WTC11 (cell line): ENCODE data around the gene SLC2A1. TPM values are rescaled to one million over a fixed set of nuclear protein-coding genes. Genes with fewer than 3 reads are reported as not detected.
A peak's percentile ranks its signal among the peaks of the same experiment; 100 is the strongest.

ENCODE experiments used
- ATAC-seq: fragments of 200-7000 bp; cut with Tn5 transposase; 2 replicates; pipeline ENCODE4 v1.10.0; 2021; ENCODE audit warnings: mild to moderate bottlenecking, moderate library complexity
- CTCF ChIA-PET: fragments of 300-600 bp; sonication (Branson Sonifier 250); formaldehyde crosslinking; loops from one replicate; lab custom pipeline; 2021; ENCODE audit warnings: antibody characterized with exemption; lab: Charles Lee
- POLR2A ChIA-PET: fragments of 350-600 bp; sonication (Branson Sonifier 250); formaldehyde crosslinking; loops from one replicate; lab custom pipeline; 2021; ENCODE audit warnings: antibody characterized with exemption; lab: Charles Lee
- DNase-seq: peaks from one replicate; pipeline ENCODE4 v3.0.0; 2021; ENCODE audit warnings: low spot score
- H3K27ac Mint-ChIP-seq: 2 replicates; pipeline ENCODE4 v1.8.0; 2021; ENCODE audit warnings: mixed read lengths
- H3K27me3 Mint-ChIP-seq: 2 replicates; pipeline ENCODE4 v1.8.0; 2021; ENCODE audit warnings: low read depth, mild to moderate bottlenecking, moderate library complexity, mixed read lengths
- H3K36me3 Mint-ChIP-seq: 2 replicates; pipeline ENCODE4 v1.8.0; 2021; ENCODE audit warnings: mixed read lengths
- H3K4me1 Mint-ChIP-seq: 2 replicates; pipeline ENCODE4 v1.8.0; 2022; ENCODE audit warnings: mixed read lengths
- H3K4me3 Mint-ChIP-seq: 2 replicates; pipeline ENCODE4 v1.8.0; 2021; ENCODE audit warnings: mild to moderate bottlenecking, moderate library complexity, mixed read lengths
- H3K9me3 Mint-ChIP-seq: 2 replicates; pipeline ENCODE4 v1.8.0; 2021; ENCODE audit warnings: mixed read lengths
- ATF1 ChIP-seq: sonication (generic); formaldehyde crosslinking; IDR thresholded peaks from 2 replicates; pipeline ENCODE4 v1.8.1; 2023; ENCODE audit warnings: mild to moderate bottlenecking, moderate library complexity, missing genetic modification reagents
- CREB1 ChIP-seq: sonication (generic); formaldehyde crosslinking; IDR thresholded peaks from 2 replicates; pipeline ENCODE4 v1.8.0; 2023; ENCODE audit warnings: mild to moderate bottlenecking, missing genetic modification reagents
- CREM ChIP-seq: sonication (generic); formaldehyde crosslinking; IDR thresholded peaks from 2 replicates; pipeline ENCODE4 v1.8.1; 2022; ENCODE audit warnings: mild to moderate bottlenecking, missing genetic modification reagents, moderate library complexity
- CTCF ChIP-seq: fragments of 200-600 bp; IDR thresholded peaks from 2 replicates; pipeline ENCODE4 v1.8.0; 2022; ENCODE audit warnings: antibody characterized with exemption
- E2F4 ChIP-seq: sonication (generic); formaldehyde crosslinking; IDR thresholded peaks from 2 replicates; pipeline ENCODE4 v1.8.1; 2022; ENCODE audit warnings: low read depth, mild to moderate bottlenecking, moderate library complexity, missing genetic modification reagents, borderline replicate concordance
- ETV6 ChIP-seq: sonication (generic); formaldehyde crosslinking; IDR thresholded peaks from 2 replicates; pipeline ENCODE4 v1.8.1; 2022; ENCODE audit warnings: mild to moderate bottlenecking, missing genetic modification reagents
- FOXJ3 ChIP-seq: sonication (generic); formaldehyde crosslinking; IDR thresholded peaks from 2 replicates; pipeline ENCODE4 v1.9.0; 2021; ENCODE audit warnings: missing genetic modification reagents, mild to moderate bottlenecking, borderline replicate concordance
- GRHL2 ChIP-seq: fragments of 250-450 bp; sonication (Bioruptor Pico); IDR thresholded peaks from 2 replicates; pipeline ENCODE4 v1.8.0; 2022; ENCODE audit warnings: mild to moderate bottlenecking, moderate library complexity; ENCODE audit not compliant: insufficient replicate concordance, severe bottlenecking
- JAZF1 ChIP-seq: fragments of 250-450 bp; sonication (Bioruptor Pico); IDR thresholded peaks from 2 replicates; pipeline ENCODE4 v1.9.0; 2021; ENCODE audit warnings: moderate library complexity, mild to moderate bottlenecking, inconsistent platforms
- MLX ChIP-seq: sonication (generic); formaldehyde crosslinking; IDR thresholded peaks from 2 replicates; pipeline ENCODE4 v1.8.1; 2023; ENCODE audit warnings: mild to moderate bottlenecking, missing genetic modification reagents, moderate library complexity
- SMAD4 ChIP-seq: sonication (generic); formaldehyde crosslinking; IDR thresholded peaks from 2 replicates; pipeline ENCODE4 v1.8.0; 2022; ENCODE audit warnings: mild to moderate bottlenecking, missing genetic modification reagents
- TEAD1 ChIP-seq: sonication (generic); formaldehyde crosslinking; IDR thresholded peaks from 2 replicates; pipeline ENCODE4 v1.8.0; 2022; ENCODE audit warnings: mild to moderate bottlenecking, missing genetic modification reagents
- USF2 ChIP-seq: sonication (generic); formaldehyde crosslinking; IDR thresholded peaks from 2 replicates; pipeline ENCODE4 v1.8.1; 2023; ENCODE audit warnings: mild to moderate bottlenecking, missing genetic modification reagents, moderate library complexity
- ZBTB21 ChIP-seq: sonication (generic); formaldehyde crosslinking; IDR thresholded peaks from 2 replicates; pipeline ENCODE4 v1.8.1; 2023; ENCODE audit warnings: mild to moderate bottlenecking, missing genetic modification reagents, borderline replicate concordance
- ZNF138 ChIP-seq: sonication (generic); formaldehyde crosslinking; conservative IDR thresholded peaks from 2 replicates; pipeline ENCODE4 v1.8.1; 2022; ENCODE audit warnings: mild to moderate bottlenecking, moderate library complexity, missing genetic modification reagents
- ZNF512 ChIP-seq: sonication (generic); formaldehyde crosslinking; IDR thresholded peaks from 2 replicates; pipeline ENCODE4 v1.8.1; 2022; ENCODE audit warnings: missing genetic modification reagents, borderline replicate concordance
- total RNA-seq: library from RNA; stranded (reverse); gene quantifications from 3 replicates; pipeline ENCODE4 v1.2.3, GENCODE V29; 2021
- TF ChIP-seq, protein P1 (sequence below): sonication (generic); formaldehyde crosslinking; IDR thresholded peaks from 2 replicates; pipeline ENCODE4 v1.8.0; 2022; ENCODE audit warnings: mild to moderate bottlenecking, missing genetic modification reagents
- TF ChIP-seq, protein P2 (sequence below): fragments of 250-450 bp; sonication (Bioruptor Pico); IDR thresholded peaks from 2 replicates; pipeline ENCODE4 v1.9.0; 2021; ENCODE audit warnings: mild to moderate bottlenecking
- TF ChIP-seq, protein P3 (sequence below): sonication (generic); formaldehyde crosslinking; IDR thresholded peaks from 2 replicates; pipeline ENCODE4 v1.8.1; 2022; ENCODE audit warnings: mild to moderate bottlenecking, moderate library complexity, missing genetic modification reagents
- TF ChIP-seq, protein P4 (sequence below): sonication (generic); formaldehyde crosslinking; IDR thresholded peaks from 2 replicates; pipeline ENCODE4 v1.8.0; 2022; ENCODE audit warnings: mild to moderate bottlenecking, missing genetic modification reagents

The SLC2A1 gene
- total RNA-seq, 1 experiment from 2014 or later = 215 TPM

- TF ChIP-seq CREM (CRISPR knock-in tag) (no peak), ZNF138 (CRISPR knock-in tag) (no peak), ETV6 (CRISPR knock-in tag) (no peak), TEAD1 (CRISPR knock-in tag) (no peak), ZNF512 (CRISPR knock-in tag) (no peak), SMAD4 (CRISPR knock-in tag) (no peak), MLX (CRISPR knock-in tag) (no peak), GRHL2 (CRISPR knock-in tag) (no peak), E2F4 (CRISPR knock-in tag) (no peak), FOXJ3 (no peak), USF2 (CRISPR knock-in tag) (0 out of 2 replicates have a peak, but pooled peaks have one; percentile 21), CREB1 (CRISPR knock-in tag) (no peak), ATF1 (no peak), JAZF1 (CRISPR knock-in tag) (no peak), ZBTB21 (CRISPR knock-in tag) (no peak), CTCF (no peak)
- TF ChIP-seq, protein P1, sequence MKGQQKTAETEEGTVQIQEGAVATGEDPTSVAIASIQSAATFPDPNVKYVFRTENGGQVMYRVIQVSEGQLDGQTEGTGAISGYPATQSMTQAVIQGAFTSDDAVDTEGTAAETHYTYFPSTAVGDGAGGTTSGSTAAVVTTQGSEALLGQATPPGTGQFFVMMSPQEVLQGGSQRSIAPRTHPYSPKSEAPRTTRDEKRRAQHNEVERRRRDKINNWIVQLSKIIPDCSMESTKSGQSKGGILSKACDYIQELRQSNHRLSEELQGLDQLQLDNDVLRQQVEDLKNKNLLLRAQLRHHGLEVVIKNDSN (CRISPR knock-in tag) = peak; percentile 68; the same call in 1 of the 2 replicates
- TF ChIP-seq, protein P2, sequence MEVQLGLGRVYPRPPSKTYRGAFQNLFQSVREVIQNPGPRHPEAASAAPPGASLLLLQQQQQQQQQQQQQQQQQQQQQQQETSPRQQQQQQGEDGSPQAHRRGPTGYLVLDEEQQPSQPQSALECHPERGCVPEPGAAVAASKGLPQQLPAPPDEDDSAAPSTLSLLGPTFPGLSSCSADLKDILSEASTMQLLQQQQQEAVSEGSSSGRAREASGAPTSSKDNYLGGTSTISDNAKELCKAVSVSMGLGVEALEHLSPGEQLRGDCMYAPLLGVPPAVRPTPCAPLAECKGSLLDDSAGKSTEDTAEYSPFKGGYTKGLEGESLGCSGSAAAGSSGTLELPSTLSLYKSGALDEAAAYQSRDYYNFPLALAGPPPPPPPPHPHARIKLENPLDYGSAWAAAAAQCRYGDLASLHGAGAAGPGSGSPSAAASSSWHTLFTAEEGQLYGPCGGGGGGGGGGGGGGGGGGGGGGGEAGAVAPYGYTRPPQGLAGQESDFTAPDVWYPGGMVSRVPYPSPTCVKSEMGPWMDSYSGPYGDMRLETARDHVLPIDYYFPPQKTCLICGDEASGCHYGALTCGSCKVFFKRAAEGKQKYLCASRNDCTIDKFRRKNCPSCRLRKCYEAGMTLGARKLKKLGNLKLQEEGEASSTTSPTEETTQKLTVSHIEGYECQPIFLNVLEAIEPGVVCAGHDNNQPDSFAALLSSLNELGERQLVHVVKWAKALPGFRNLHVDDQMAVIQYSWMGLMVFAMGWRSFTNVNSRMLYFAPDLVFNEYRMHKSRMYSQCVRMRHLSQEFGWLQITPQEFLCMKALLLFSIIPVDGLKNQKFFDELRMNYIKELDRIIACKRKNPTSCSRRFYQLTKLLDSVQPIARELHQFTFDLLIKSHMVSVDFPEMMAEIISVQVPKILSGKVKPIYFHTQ = no peak
- TF ChIP-seq, protein P3, sequence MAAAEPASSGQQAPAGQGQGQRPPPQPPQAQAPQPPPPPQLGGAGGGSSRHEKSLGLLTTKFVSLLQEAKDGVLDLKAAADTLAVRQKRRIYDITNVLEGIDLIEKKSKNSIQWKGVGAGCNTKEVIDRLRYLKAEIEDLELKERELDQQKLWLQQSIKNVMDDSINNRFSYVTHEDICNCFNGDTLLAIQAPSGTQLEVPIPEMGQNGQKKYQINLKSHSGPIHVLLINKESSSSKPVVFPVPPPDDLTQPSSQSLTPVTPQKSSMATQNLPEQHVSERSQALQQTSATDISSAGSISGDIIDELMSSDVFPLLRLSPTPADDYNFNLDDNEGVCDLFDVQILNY (CRISPR knock-in tag) = no peak
- TF ChIP-seq, protein P4, sequence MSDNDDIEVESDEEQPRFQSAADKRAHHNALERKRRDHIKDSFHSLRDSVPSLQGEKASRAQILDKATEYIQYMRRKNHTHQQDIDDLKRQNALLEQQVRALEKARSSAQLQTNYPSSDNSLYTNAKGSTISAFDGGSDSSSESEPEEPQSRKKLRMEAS (CRISPR knock-in tag) = peak; percentile 28; the same call in 1 of the 2 replicates
- no peak for ATAC-seq
- no peak for DNase-seq
- Mint-ChIP-seq H3K27me3 (no peaks in the 10 kb centered on the region), H3K36me3 (no peaks in the 10 kb centered on the region), H3K4me3 (no peak overlapping the region), H3K27ac (peak overlapping the region; percentile 32; the same call in 1 of the 2 replicates), H3K9me3 (peaks cover 4% of the 10 kb centered on the region), H3K4me1 (peaks cover 48% of the 10 kb centered on the region)
- CTCF ChIA-PET = no interaction called here
- POLR2A ChIA-PET = interaction anchor here (1.5 kb wide), 1 partner anchor 8 kb away, joined by 5 read pairs; no protein-coding TSS in a partner anchor
Observed at GRCh38 chr1:43004587-43005459, 46.2 kb upstream of the SLC2A1 start.
